ENCODE measurements around the gene SESTD1. TPM values are rescaled to one million over a fixed set of nuclear protein-coding genes. Genes with fewer than 3 reads are reported as not detected.

Gene SESTD1
- total and polyA plus RNA-seq, 2 of the 8 experiments (the other 6 are each of a cell fraction or from before 2014, with no cell fraction given) = 5.2 to 49.6 TPM

DNA sequence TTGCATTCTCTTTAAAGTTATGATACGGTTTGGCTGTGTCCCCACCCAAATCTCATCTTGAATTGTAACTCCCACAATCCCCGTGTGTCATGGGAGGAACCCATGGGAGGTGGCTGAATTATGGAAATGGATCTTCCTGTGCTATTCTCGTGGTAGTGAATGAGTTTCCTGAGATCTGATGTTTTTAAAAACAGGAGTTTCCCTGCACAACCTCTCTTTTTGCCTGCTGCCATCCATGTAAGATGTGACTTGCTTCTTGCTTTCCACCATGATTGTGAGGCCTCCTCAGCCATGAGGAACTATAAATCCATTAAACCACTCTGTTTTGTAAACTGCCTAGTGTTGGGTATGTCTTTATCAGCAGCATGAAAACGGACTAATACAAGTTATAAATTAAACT, 37.5 kb upstream of the SESTD1 start (continued):
- no peak for TF ChIP-seq CBX5 (IDR thresholded peaks at IDR 0.05; ENCODE audit: low read depth, low read length)
